ENCODE results near the gene PNMA6E.

The PNMA6E gene

DNA sequence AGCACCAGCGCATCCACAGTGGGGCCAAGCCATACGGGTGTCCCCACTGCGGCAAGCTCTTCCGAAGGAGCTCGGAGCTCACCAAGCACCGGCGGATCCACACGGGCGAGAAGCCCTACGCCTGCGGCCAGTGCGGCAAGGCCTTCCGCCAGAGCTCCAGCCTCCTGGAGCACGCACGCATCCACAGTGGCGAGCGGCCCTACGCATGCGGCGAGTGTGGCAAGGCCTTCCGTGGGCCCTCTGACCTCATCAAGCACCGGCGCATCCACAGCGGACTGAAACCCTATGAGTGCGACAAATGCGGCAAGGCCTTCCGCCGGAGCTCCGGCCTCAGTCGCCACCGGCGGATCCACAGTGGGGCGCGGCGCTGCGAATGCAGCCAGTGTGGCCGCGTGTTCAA, 53.6 kb downstream of the PNMA6E start:
- no peak for DNase-seq

Measured in stimulated activated CD4-positive, alpha-beta T cell treated with anti-CD3 and anti-CD28 coated beads, Interleukin-15, amount 100 ng/mL, for 24 hours (primary cell).